Chondrocyte (in vitro differentiated cells): ENCODE results near the gene RAB8B. TPM values are rescaled to one million over a fixed set of nuclear protein-coding genes. Genes with fewer than 3 reads are reported as not detected.

ENCODE experiments used
- DNase-seq: peaks from one replicate; pipeline ENCODE4 v3.0.0; 2021; ENCODE audit warnings: mixed read lengths, low spot score
- H3K27ac Mint-ChIP-seq: one replicate; pipeline ENCODE4 v1.8.0; 2021; ENCODE audit warnings: mild to moderate bottlenecking, moderate library complexity, mixed read lengths; ENCODE audit not compliant: unreplicated experiment
- H3K27me3 Mint-ChIP-seq: 2 replicates; pipeline ENCODE4 v1.8.0; 2021; ENCODE audit warnings: low read depth, mixed read lengths
- H3K36me3 Mint-ChIP-seq: 2 replicates; pipeline ENCODE4 v1.8.0; 2021; ENCODE audit warnings: low read depth, mixed read lengths
- H3K4me1 Mint-ChIP-seq: 2 replicates; pipeline ENCODE4 v1.8.0; 2021; ENCODE audit warnings: low read depth, mild to moderate bottlenecking, mixed read lengths
- H3K4me3 Mint-ChIP-seq: one replicate; pipeline ENCODE4 v1.8.0; 2021; ENCODE audit warnings: mild to moderate bottlenecking, moderate library complexity, mixed read lengths; ENCODE audit not compliant: unreplicated experiment
- H3K9me3 Mint-ChIP-seq: 2 replicates; pipeline ENCODE4 v1.8.0; 2021; ENCODE audit warnings: low read depth, mixed read lengths
- CTCF ChIP-seq: fragments of 200-600 bp; sonication (generic); IDR thresholded peaks from 2 replicates; pipeline ENCODE4 v1.5.0; 2021; ENCODE audit warnings: antibody characterized with exemption, mild to moderate bottlenecking, moderate library complexity
- total RNA-seq: library from RNA; stranded (reverse); gene quantifications from 3 replicates; pipeline ENCODE4 v1.2.1, GENCODE V29; 2021

The RAB8B gene
- total RNA-seq, 1 donor from 2014 or later, result 34.8 TPM

GRCh38 chr15:63157891-63158431 lies 31.4 kb upstream of the RAB8B start:
- TF ChIP-seq CTCF, result peak; percentile 65
- Mint-ChIP-seq H3K27me3 (no peaks in the 10 kb centered on the region), H3K4me1 (peaks cover 24% of the 10 kb centered on the region), H3K36me3 (peaks cover 11% of the 10 kb centered on the region), H3K27ac (peak overlapping the region; percentile 100), H3K4me3 (peak overlapping the region; percentile 98), H3K9me3 (no peaks in the 10 kb centered on the region)
- DNase-seq, result no peak

GRCh38 chr15:63160638-63161037 lies 28.8 kb upstream of the RAB8B start:
- H3K4me1 Mint-ChIP-seq, result peaks cover 15% of the 10 kb centered on the region
- no peak for TF ChIP-seq CTCF
- no peaks in the 10 kb centered on the region for H3K27me3 Mint-ChIP-seq
- no peak overlapping the region for H3K27ac Mint-ChIP-seq
- no peaks in the 10 kb centered on the region for H3K36me3 Mint-ChIP-seq
- no peak overlapping the region for H3K4me3 Mint-ChIP-seq
- H3K9me3 Mint-ChIP-seq, result no peaks in the 10 kb centered on the region
- DNase-seq, result no peak

- Mint-ChIP-seq H3K4me3 (no peak overlapping the region), H3K27me3 (no peaks in the 10 kb centered on the region), H3K27ac (no peak overlapping the region), H3K4me1 (peaks cover 8% of the 10 kb centered on the region), H3K9me3 (no peaks in the 10 kb centered on the region), H3K36me3 (no peaks in the 10 kb centered on the region)
- no peak for TF ChIP-seq CTCF
- DNase-seq, result no peak
Observed at GRCh38 chr15:63163217-63163616, 26.2 kb upstream of the RAB8B start.

GRCh38 chr15:63165166-63165859 lies 24.1 kb upstream of the RAB8B start:
- Mint-ChIP-seq H3K36me3 (no peaks in the 10 kb centered on the region), H3K9me3 (no peaks in the 10 kb centered on the region), H3K27me3 (no peaks in the 10 kb centered on the region), H3K27ac (no peak overlapping the region), H3K4me1 (peaks cover 7% of the 10 kb centered on the region), H3K4me3 (no peak overlapping the region)
- no peak for TF ChIP-seq CTCF
- no peak for DNase-seq

GRCh38 chr15:63166219-63166618 lies 23.2 kb upstream of the RAB8B start:
- H3K4me3 Mint-ChIP-seq, result no peak overlapping the region
- H3K36me3 Mint-ChIP-seq, result no peaks in the 10 kb centered on the region
- no peaks in the 10 kb centered on the region for H3K9me3 Mint-ChIP-seq
- H3K27ac Mint-ChIP-seq, result no peak overlapping the region
- H3K27me3 Mint-ChIP-seq, result no peaks in the 10 kb centered on the region
- peak; percentile 48 for TF ChIP-seq CTCF
- H3K4me1 Mint-ChIP-seq, result peaks cover 7% of the 10 kb centered on the region
- DNase-seq, result no peak
